K562 (cell line): Measurements from ENCODE around the gene GMPR. TPM values are rescaled to one million over a fixed set of nuclear protein-coding genes. Genes with fewer than 3 reads are reported as not detected.
A peak's percentile ranks its signal among the peaks of the same experiment; 100 is the strongest.

ENCODE experiments used
- CHCHD3 ChIP-seq: fragments of 250-450 bp; sonication (Bioruptor Pico); IDR thresholded peaks from 2 replicates; pipeline ENCODE4 v2.1.2; 2022; ENCODE audit warnings: mild to moderate bottlenecking
- DIDO1 ChIP-seq: fragments of 450-650 bp; IDR thresholded peaks from 2 replicates; pipeline ENCODE4 v1.6.1; 2016; ENCODE audit warnings: low read depth, missing biosample characterization, missing genetic modification characterization
- EGR1 ChIP-seq: fragments of 450-650 bp; conservative IDR thresholded peaks from 2 replicates; pipeline ENCODE4 v1.6.1; 2017; ENCODE audit warnings: mild to moderate bottlenecking
- HSF4 ChIP-seq: fragments of 250-450 bp; sonication (Bioruptor Pico); IDR thresholded peaks from 2 replicates; pipeline ENCODE4 v2.1.2; 2022; ENCODE audit warnings: mild to moderate bottlenecking, moderate library complexity, borderline replicate concordance
- ZBTB34 ChIP-seq: fragments of 250-450 bp; sonication (Bioruptor Pico); IDR thresholded peaks from 2 replicates; pipeline ENCODE4 v1.8.0; 2021; ENCODE audit warnings: mild to moderate bottlenecking, moderate library complexity
- ZNF511 ChIP-seq: sonication (generic); formaldehyde crosslinking; IDR thresholded peaks from 2 replicates; pipeline ENCODE4 v1.8.0; 2022; ENCODE audit warnings: mild to moderate bottlenecking, missing genetic modification reagents
- polyA plus RNA-seq, 8 experiments: library from polyadenylated mRNA; depleted of rRNA in 4 of 8; stranded (reverse) in 5 of 8; unstranded in 3 of 8; fragments of >200 nt; fragmentation: Nextera tagmentation in 2 of 8; fragmentation: Illumina TruSeq in 1 of 8; extraction: Ambion mirVana in 2 of 8; extraction: Trizol in 1 of 8; gene quantifications; 2 replicates each; pipeline versions ENCODE4 v1.2.1 to v1.2.3, GENCODE V29; 2011 to 2014; ENCODE audit warnings: inconsistent platforms in 1 of 8, missing spikeins in 1 of 8
- total RNA-seq, 7 experiments: library from RNA; depleted of rRNA in 6 of 7; stranded (reverse); fragments of >200 nt in 6 of 7; fragmentation: Illumina TruSeq in 2 of 7; extraction: Trizol in 2 of 7; gene quantifications; 2 replicates each; pipeline versions ENCODE4 v1.2.1 to v1.2.3, GENCODE V29; 2011 to 2021; ENCODE audit warnings: low replicate concordance in 1 of 7
- TF ChIP-seq, protein P1 (sequence below): sonication (generic); formaldehyde crosslinking; IDR thresholded peaks from 2 replicates; pipeline ENCODE4 v1.8.0; 2023; ENCODE audit warnings: mild to moderate bottlenecking, missing genetic modification reagents
- TF ChIP-seq, protein P2 (sequence below): fragments of 450-650 bp; IDR thresholded peaks from 2 replicates; pipeline ENCODE4 v1.6.1; 2017; ENCODE audit warnings: antibody characterized with exemption, mild to moderate bottlenecking
- TF ChIP-seq, protein P3 (sequence below): fragments of 250-450 bp; sonication (Bioruptor Pico); IDR thresholded peaks from 2 replicates; pipeline ENCODE4 v1.9.0; 2021; ENCODE audit warnings: mild to moderate bottlenecking
- TF ChIP-seq, protein P4 (sequence below), 2 experiments: IDR thresholded peaks in 1 of 2; conservative IDR thresholded peaks in 1 of 2; 2 replicates each; pipeline ENCODE4 v1.6.1; 2016; ENCODE audit warnings: low read depth in 2 of 2, mild to moderate bottlenecking in 1 of 2, missing compliant biosample characterization in 1 of 2, missing genetic modification characterization in 1 of 2, moderate library complexity in 1 of 2

The GMPR gene
- total and polyA plus RNA-seq, 9 of the 15 experiments (the other 6 are each of a cell fraction or from before 2014, with no cell fraction given), result 34.6 to 83.7 (median 49.8) TPM

DNA sequence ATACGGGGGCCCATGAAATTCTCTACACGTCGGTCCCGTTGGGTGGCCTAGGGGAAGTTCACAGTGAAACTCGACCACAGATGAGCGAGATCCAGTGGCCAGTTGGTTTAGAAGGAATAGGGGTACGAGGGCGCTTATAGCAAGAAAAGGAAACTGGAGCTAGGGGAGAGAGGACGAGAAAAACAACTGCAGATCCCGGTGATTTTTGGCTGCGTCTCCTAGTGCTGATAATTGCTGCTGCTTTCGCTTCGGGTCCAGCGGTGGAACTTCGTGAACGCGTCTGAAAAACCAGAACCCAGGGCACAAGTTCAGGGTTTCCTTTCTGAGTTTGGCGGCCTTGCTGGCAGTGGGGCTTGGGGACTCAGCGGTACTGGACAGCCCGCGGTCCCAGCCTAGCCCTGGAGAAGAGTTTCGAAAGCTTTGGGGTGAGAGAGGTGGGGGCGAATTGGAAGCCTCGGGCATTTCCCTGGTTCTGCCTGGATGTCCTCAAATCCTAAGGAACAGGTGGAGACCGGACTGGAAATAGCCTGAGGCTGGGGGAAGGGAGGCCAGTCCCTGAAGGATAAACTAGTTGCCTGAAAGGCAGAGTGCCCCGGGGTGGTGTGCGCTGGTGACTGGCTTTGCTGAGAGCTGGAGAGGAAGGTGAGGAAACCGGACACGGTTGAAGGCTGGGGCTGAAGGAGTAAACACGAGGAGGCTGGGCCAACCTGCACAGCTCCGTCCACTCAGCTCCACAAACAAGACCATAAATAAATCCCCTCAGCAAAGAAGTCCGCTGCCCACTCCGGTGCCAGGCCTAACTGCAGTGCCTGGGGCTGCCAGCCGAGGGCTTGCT, 793 bp downstream of the GMPR start (continued):
- TF ChIP-seq, protein P1, sequence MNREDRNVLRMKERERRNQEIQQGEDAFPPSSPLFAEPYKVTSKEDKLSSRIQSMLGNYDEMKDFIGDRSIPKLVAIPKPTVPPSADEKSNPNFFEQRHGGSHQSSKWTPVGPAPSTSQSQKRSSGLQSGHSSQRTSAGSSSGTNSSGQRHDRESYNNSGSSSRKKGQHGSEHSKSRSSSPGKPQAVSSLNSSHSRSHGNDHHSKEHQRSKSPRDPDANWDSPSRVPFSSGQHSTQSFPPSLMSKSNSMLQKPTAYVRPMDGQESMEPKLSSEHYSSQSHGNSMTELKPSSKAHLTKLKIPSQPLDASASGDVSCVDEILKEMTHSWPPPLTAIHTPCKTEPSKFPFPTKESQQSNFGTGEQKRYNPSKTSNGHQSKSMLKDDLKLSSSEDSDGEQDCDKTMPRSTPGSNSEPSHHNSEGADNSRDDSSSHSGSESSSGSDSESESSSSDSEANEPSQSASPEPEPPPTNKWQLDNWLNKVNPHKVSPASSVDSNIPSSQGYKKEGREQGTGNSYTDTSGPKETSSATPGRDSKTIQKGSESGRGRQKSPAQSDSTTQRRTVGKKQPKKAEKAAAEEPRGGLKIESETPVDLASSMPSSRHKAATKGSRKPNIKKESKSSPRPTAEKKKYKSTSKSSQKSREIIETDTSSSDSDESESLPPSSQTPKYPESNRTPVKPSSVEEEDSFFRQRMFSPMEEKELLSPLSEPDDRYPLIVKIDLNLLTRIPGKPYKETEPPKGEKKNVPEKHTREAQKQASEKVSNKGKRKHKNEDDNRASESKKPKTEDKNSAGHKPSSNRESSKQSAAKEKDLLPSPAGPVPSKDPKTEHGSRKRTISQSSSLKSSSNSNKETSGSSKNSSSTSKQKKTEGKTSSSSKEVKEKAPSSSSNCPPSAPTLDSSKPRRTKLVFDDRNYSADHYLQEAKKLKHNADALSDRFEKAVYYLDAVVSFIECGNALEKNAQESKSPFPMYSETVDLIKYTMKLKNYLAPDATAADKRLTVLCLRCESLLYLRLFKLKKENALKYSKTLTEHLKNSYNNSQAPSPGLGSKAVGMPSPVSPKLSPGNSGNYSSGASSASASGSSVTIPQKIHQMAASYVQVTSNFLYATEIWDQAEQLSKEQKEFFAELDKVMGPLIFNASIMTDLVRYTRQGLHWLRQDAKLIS, result 0 out of 2 replicates have a peak, but pooled peaks have one; percentile 18
- no peak for TF ChIP-seq EGR1
- TF ChIP-seq ZBTB34 (CRISPR knock-in tag), result no peak
- no peak for TF ChIP-seq DIDO1
- TF ChIP-seq, protein P2, sequence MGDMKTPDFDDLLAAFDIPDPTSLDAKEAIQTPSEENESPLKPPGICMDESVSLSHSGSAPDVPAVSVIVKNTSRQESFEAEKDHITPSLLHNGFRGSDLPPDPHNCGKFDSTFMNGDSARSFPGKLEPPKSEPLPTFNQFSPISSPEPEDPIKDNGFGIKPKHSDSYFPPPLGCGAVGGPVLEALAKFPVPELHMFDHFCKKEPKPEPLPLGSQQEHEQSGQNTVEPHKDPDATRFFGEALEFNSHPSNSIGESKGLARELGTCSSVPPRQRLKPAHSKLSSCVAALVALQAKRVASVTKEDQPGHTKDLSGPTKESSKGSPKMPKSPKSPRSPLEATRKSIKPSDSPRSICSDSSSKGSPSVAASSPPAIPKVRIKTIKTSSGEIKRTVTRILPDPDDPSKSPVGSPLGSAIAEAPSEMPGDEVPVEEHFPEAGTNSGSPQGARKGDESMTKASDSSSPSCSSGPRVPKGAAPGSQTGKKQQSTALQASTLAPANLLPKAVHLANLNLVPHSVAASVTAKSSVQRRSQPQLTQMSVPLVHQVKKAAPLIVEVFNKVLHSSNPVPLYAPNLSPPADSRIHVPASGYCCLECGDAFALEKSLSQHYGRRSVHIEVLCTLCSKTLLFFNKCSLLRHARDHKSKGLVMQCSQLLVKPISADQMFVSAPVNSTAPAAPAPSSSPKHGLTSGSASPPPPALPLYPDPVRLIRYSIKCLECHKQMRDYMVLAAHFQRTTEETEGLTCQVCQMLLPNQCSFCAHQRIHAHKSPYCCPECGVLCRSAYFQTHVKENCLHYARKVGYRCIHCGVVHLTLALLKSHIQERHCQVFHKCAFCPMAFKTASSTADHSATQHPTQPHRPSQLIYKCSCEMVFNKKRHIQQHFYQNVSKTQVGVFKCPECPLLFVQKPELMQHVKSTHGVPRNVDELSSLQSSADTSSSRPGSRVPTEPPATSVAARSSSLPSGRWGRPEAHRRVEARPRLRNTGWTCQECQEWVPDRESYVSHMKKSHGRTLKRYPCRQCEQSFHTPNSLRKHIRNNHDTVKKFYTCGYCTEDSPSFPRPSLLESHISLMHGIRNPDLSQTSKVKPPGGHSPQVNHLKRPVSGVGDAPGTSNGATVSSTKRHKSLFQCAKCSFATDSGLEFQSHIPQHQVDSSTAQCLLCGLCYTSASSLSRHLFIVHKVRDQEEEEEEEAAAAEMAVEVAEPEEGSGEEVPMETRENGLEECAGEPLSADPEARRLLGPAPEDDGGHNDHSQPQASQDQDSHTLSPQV, result peak; percentile 86
- no peak for TF ChIP-seq CHCHD3 (CRISPR knock-in tag)
- TF ChIP-seq HSF4 (CRISPR knock-in tag), result peak; percentile 73; the same call in 1 of the 2 replicates
- TF ChIP-seq ZNF511 (CRISPR knock-in tag), result 0 out of 2 replicates have a peak, but pooled peaks have one; percentile 45
- TF ChIP-seq, protein P3, sequence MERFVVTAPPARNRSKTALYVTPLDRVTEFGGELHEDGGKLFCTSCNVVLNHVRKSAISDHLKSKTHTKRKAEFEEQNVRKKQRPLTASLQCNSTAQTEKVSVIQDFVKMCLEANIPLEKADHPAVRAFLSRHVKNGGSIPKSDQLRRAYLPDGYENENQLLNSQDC (CRISPR knock-in tag), result no peak
- TF ChIP-seq, protein P4, sequence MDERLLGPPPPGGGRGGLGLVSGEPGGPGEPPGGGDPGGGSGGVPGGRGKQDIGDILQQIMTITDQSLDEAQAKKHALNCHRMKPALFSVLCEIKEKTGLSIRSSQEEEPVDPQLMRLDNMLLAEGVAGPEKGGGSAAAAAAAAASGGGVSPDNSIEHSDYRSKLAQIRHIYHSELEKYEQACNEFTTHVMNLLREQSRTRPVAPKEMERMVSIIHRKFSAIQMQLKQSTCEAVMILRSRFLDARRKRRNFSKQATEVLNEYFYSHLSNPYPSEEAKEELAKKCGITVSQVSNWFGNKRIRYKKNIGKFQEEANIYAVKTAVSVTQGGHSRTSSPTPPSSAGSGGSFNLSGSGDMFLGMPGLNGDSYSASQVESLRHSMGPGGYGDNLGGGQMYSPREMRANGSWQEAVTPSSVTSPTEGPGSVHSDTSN (CRISPR knock-in tag; IDR thresholded peaks at IDR 0.05; ENCODE audit: low read depth), result no peak
- TF ChIP-seq, protein P4 (tag; conservative IDR thresholded peaks at IDR 0.05; ENCODE audit: low read depth), result 0 out of 2 replicates have a peak, but pooled peaks have one; percentile 4
